ENCODE data around the gene TMC5.
"Not testable (repeated sequence)": the region's sequence is repeated elsewhere in the genome, so short reads cannot be mapped to it uniquely, and the experiment has no call there.

DNA sequence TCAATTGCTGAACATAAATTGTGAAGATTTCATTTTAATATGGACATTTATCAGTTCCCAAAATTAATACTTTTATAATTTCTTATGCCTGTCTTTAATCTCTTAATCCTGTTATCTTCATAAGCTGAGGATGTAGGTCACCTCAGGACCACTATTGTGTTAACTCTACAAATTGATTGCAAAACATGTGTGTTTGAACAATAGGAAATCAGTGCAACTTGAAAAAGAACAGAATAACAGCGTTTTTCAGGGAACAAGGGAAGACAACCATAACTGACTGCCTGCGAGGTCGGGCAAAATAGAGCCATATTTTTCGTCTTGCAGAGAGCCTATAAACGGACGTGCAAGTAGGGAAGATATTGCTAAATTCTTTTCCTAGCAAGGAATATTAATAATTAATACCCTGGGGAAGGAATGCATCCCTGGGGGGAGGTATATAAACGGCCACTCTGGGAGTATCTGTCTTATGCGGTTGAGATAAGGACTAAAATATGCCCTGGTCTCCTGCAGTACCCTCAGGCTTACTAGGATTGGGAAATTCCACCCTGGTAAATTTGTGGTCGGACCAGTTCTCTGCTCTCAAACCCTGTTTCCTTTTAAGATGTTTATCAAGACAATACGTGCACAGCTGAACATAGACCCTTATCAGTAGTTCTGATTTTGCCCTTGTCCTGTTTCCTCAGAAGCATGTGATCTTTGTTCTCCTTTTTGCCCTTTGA is 125.8 kb downstream of the TMC5 start:
- TF ChIP-seq POLR2AphosphoS5 (IDR thresholded peaks at IDR 0.05; ENCODE audit: low read depth, low read length); YY1 (IDR thresholded peaks at IDR 0.05; ENCODE audit: extremely low read depth, insufficient replicate concordance, low read depth, low read length); EZH2 (IDR thresholded peaks at IDR 0.05); POLR2A (IDR thresholded peaks at IDR 0.05; ENCODE audit: borderline replicate concordance, extremely low read depth, insufficient read depth, insufficient read length); SP1 (IDR thresholded peaks at IDR 0.05; ENCODE audit: low read depth): not testable (repeated sequence)
- TF ChIP-seq, protein P1, sequence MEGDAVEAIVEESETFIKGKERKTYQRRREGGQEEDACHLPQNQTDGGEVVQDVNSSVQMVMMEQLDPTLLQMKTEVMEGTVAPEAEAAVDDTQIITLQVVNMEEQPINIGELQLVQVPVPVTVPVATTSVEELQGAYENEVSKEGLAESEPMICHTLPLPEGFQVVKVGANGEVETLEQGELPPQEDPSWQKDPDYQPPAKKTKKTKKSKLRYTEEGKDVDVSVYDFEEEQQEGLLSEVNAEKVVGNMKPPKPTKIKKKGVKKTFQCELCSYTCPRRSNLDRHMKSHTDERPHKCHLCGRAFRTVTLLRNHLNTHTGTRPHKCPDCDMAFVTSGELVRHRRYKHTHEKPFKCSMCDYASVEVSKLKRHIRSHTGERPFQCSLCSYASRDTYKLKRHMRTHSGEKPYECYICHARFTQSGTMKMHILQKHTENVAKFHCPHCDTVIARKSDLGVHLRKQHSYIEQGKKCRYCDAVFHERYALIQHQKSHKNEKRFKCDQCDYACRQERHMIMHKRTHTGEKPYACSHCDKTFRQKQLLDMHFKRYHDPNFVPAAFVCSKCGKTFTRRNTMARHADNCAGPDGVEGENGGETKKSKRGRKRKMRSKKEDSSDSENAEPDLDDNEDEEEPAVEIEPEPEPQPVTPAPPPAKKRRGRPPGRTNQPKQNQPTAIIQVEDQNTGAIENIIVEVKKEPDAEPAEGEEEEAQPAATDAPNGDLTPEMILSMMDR (IDR thresholded peaks at IDR 0.05 in 2 of 3, conservative IDR thresholded peaks at IDR 0.05 in 1 of 3; ENCODE audit: borderline replicate concordance in 1 of 3, insufficient read depth in 1 of 3, low read depth in 2 of 3, low read length in 2 of 3): not testable (repeated sequence)
- TF ChIP-seq, protein P2, sequence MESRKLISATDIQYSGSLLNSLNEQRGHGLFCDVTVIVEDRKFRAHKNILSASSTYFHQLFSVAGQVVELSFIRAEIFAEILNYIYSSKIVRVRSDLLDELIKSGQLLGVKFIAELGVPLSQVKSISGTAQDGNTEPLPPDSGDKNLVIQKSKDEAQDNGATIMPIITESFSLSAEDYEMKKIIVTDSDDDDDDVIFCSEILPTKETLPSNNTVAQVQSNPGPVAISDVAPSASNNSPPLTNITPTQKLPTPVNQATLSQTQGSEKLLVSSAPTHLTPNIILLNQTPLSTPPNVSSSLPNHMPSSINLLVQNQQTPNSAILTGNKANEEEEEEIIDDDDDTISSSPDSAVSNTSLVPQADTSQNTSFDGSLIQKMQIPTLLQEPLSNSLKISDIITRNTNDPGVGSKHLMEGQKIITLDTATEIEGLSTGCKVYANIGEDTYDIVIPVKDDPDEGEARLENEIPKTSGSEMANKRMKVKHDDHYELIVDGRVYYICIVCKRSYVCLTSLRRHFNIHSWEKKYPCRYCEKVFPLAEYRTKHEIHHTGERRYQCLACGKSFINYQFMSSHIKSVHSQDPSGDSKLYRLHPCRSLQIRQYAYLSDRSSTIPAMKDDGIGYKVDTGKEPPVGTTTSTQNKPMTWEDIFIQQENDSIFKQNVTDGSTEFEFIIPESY (IDR thresholded peaks at IDR 0.05; ENCODE audit: extremely low read depth, insufficient replicate concordance, low read length): not testable (repeated sequence)
- TF ChIP-seq, protein P3, sequence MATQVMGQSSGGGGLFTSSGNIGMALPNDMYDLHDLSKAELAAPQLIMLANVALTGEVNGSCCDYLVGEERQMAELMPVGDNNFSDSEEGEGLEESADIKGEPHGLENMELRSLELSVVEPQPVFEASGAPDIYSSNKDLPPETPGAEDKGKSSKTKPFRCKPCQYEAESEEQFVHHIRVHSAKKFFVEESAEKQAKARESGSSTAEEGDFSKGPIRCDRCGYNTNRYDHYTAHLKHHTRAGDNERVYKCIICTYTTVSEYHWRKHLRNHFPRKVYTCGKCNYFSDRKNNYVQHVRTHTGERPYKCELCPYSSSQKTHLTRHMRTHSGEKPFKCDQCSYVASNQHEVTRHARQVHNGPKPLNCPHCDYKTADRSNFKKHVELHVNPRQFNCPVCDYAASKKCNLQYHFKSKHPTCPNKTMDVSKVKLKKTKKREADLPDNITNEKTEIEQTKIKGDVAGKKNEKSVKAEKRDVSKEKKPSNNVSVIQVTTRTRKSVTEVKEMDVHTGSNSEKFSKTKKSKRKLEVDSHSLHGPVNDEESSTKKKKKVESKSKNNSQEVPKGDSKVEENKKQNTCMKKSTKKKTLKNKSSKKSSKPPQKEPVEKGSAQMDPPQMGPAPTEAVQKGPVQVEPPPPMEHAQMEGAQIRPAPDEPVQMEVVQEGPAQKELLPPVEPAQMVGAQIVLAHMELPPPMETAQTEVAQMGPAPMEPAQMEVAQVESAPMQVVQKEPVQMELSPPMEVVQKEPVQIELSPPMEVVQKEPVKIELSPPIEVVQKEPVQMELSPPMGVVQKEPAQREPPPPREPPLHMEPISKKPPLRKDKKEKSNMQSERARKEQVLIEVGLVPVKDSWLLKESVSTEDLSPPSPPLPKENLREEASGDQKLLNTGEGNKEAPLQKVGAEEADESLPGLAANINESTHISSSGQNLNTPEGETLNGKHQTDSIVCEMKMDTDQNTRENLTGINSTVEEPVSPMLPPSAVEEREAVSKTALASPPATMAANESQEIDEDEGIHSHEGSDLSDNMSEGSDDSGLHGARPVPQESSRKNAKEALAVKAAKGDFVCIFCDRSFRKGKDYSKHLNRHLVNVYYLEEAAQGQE (IDR thresholded peaks at IDR 0.05; ENCODE audit: low read depth): not testable (repeated sequence)
